Myocyte (in vitro differentiated cells): ENCODE measurements around the gene SREK1IP1. TPM values are rescaled to one million over a fixed set of nuclear protein-coding genes. Genes with fewer than 3 reads are reported as not detected.

ENCODE experiments used
- DNase-seq: peaks from one replicate; pipeline ENCODE4 v3.0.0-alpha.2; 2012; ENCODE audit warnings: low read depth
- total RNA-seq: library from RNA; depleted of rRNA; stranded (reverse); fragments of >200 nt; gene quantifications from 2 replicates; pipeline ENCODE4 v1.2.3, GENCODE V29; 2014

The SREK1IP1 gene
- total RNA-seq, 1 donor from 2014 or later = 7.0 TPM

DNA sequence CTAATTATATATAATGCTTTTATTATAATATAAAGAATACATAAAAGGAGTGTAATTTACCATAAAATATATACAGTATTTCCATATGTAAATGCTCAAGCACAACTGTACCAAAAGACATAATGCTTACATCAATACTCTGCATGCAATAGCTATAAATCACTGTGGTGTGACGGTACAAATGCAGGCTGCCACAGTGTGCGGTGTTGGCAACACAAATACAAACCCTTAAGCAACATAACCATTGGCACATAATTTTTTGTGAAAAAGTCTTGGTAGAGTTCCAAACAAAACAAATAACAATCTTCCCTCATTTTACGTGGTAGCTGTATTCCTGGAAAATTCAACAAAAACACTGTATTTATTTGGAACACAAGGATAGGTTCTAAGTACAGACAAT, 80.1 kb downstream of the SREK1IP1 start:
- DNase-seq = no peak

DNA sequence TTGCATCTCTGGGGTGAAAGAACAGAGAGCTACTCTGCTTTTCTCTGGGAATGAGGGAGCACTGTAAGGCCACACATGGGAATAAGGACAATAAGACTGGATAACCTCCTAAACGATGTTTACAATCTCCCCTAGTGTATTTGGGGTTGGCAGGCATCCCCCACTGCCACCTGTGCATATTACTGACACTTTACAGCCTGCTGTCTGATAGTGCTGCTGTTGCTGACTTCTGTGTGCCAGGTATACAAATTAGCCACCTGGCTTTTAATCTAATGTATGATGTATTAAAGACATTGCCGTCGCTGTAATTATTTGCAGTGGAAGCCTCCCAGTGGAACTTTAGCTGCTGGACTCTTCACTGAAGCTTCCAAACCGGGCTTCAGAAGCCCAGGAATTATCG, 82.6 kb downstream of the SREK1IP1 start:
- no peak for DNase-seq

DNA sequence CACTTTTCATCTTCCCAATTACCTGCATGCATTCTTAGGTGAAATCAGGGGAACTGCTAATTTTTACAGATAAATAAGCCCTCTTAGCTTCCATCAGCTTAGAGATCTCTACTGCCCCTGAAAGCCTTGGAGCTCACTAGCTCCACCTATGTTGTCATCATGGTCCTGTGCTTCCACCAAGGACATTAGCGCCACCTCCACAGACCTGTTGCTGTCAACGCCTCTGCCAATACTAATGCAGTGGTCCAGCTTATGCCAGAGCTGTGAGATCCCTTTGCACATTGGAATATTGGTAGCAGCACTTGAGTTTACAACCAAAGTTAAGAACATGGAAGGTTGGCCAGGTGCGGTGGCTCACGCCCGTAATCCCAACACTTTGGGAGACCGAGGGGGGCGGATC, 85.9 kb downstream of the SREK1IP1 start:
- DNase-seq = no peak

GRCh38 chr5:64680289-64680688, 88.2 kb downstream of the SREK1IP1 start:
- DNase-seq = peak; percentile 14

DNA sequence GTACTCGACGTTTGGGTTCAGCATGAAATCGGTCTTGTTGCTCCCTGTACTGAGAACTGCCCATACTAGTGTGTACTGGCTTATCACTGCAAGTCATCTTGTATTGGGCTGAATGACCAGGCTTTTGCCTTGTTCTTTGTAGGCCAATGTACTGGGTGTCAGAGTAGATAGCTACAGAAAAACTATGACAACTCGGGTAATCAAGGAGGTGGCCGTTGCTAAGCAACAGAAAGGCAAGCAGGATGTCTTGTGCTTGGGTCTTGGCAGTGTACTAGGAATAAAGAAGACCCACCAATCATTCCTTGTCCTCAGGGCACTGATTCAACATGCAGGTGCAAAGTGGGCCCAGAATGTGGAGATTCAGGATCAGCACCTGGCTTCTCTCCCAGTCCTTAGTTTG, 90.1 kb downstream of the SREK1IP1 start:
- DNase-seq = no peak

DNA sequence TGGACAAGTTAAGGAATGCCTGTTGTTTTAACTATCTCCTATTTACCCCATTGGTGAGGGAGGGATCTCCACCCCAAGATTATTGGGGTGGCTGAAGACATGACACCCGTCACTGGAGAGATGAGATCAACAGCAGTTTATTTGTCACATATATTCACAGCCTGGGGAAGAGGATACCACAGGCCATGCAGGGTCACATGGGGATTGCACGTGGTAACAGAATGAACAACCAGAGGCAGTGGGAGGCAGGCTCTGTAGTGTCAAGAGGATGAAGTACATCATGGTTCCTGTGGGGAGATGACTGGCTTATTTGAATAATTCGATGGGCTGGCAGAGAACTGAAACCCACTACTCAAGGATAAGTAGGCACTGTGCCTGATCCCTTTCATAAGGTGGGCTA, 96.8 kb downstream of the SREK1IP1 start:
- no peak for DNase-seq

DNA sequence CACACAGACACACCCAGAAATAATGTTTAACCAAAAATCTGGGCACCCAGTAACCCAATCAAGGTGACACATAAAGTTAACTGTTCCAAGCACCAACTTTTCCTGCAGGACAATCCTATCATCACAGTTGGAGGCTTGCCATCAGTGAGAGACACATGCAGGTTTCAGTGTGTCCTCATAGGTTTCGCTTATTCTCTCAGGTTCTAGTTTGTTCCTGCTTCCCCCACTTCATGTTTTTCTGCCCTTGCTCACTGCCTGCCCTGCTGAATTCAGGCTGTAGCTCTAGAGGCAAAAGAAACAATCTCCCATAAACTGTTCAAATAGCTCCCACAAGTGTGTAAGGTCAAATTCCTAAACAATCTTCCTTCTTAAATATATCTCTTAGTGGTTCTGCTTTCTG, 98.2 kb downstream of the SREK1IP1 start:
- DNase-seq = no peak

Other genes starting within 250 kb of the SREK1IP1 start
- gene SHISAL2B, start 78.2 kb downstream of the SREK1IP1 start, total RNA-seq = not detected in 2 replicates
- 11.6 and 20.8 TPM in 2 replicates for gene CWC27, start 239 bp upstream of the SREK1IP1 start, total RNA-seq